Subcutaneous adipose tissue (tissue), 4 donors: Measurements from ENCODE around the gene ZNF501. TPM values are rescaled to one million over a fixed set of nuclear protein-coding genes. Genes with fewer than 3 reads are reported as not detected.

Experiments used
- total RNA-seq, 4 donors: library from RNA; depleted of rRNA; stranded (reverse); fragments of >200 nt; gene quantifications; one replicate each; pipeline ENCODE4 v1.1.0, GENCODE V29; 2016
- TF ChIP-seq, protein P1 (sequence below): fragments of 450-650 bp; IDR thresholded peaks from one replicate; pipeline ENCODE4 v1.5.1; 2016; ENCODE audit warnings: low read depth, mild to moderate bottlenecking, control low read depth, antibody characterized with exemption, moderate library complexity

ZNF501 gene
- total RNA-seq, 4 donors from 2014 or later: 3.9 to 9.5 (median 4.6) TPM

DNA sequence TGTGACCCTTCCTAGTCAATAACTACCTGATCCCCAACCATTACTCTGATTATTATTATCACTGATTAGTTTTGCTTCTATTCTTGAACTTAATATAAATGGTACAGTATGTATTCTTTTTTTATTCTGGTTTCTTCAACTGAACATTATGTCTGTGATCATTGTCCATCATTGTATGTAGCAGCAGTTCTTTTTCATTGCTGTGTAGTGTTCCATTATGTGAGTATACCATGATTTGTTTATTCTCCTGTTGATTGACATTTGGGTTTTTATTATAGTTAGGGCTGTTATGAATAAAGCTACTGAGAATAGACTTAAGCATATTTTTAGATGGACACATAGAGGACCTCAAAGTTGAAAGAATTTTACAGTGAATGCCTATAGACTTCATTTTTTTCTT is 34.8 kb downstream of the ZNF501 start:
- TF ChIP-seq, protein P1, sequence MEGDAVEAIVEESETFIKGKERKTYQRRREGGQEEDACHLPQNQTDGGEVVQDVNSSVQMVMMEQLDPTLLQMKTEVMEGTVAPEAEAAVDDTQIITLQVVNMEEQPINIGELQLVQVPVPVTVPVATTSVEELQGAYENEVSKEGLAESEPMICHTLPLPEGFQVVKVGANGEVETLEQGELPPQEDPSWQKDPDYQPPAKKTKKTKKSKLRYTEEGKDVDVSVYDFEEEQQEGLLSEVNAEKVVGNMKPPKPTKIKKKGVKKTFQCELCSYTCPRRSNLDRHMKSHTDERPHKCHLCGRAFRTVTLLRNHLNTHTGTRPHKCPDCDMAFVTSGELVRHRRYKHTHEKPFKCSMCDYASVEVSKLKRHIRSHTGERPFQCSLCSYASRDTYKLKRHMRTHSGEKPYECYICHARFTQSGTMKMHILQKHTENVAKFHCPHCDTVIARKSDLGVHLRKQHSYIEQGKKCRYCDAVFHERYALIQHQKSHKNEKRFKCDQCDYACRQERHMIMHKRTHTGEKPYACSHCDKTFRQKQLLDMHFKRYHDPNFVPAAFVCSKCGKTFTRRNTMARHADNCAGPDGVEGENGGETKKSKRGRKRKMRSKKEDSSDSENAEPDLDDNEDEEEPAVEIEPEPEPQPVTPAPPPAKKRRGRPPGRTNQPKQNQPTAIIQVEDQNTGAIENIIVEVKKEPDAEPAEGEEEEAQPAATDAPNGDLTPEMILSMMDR: no peak

DNA sequence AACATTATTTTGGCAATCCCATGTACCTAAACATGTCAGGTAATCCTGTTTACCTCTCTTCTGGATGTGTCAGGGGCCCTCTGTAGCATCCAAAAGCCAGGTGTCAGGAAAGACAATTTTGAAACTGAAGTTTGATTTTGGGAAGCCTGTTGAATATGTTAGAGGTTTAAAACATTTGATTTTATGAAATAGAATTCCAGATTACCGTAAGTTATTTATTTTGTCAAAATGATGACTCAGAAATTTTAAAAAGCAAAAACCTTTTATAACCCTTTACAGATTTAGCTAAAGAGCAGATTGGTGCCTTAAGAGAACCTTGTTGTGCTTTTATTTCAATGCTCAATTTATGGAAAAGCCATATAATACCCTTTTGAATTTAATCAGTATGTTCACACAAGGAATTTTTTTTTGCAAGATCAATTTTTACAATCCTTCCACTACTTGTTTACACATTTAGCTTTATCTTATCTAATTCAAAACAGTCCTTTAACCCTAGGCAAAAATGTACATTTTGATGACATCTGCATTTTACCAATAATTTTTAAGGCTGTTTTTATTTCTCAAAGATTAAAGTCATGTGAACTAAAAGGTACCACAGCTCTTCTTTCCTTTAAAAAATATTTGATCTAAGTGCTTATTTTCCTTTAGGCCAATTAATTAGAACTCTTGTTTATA is 42.1 kb downstream of the ZNF501 start:
- TF ChIP-seq, protein P1: no peak

DNA sequence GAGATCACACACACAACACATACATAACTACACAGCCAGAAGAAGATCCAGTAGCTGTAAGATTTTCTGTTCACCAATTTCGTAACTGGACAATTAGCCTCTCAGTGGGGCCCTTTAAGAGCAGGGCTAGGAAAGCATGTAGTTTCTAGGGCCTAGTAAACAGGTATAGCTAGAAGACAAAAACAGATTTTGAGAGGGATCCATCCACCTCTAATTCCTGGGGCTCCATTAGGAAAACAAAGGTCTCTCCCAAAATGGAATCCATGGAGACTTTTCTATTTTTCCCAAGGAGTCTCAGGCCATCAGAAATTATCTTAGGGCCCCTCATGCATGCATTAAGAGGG is 42.6 kb downstream of the ZNF501 start:
- TF ChIP-seq, protein P1: no peak

DNA sequence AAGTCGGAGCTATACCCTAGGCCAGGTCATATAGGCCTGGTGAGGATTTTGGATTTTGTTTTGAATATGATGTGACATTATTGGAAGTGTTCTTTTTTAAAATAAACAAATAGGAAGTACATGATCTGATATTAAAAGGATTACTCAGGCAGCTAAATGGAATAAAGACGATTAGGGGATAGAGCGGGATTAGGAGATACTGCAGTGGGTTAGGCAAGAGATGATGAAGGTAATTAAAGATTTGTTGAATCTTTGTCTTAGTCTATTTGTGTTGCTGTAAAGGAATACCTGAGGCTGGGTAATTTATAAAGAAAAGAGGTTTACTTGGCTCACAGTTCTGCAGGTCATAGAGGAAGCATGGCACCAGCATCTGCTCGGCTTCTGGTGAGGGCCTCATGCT is 53.5 kb downstream of the ZNF501 start:
- TF ChIP-seq, protein P1: no peak

Other genes starting within 250 kb of the ZNF501 start
- 1 to 10 TPM; 2.6 to 4.1 (median 3.4) TPM for gene ZKSCAN7, start 174.4 kb upstream of the ZNF501 start, total RNA-seq
- gene ZNF660, start 144.7 kb upstream of the ZNF501 start, total RNA-seq: 1 to 10 TPM; 1.9 to 3.9 (median 3.6) TPM
- 10 to 100 TPM; 13.1 to 17.4 (median 15.0) TPM for gene ZNF197, start 104.6 kb upstream of the ZNF501 start, total RNA-seq
- 10 to 100 TPM in 3 of 4 donors, 1 to 10 TPM in 1; 8.2 to 13.2 (median 10.8) TPM for gene ZNF35, start 80.9 kb upstream of the ZNF501 start, total RNA-seq
- 1 to 10 TPM; 3.9 to 6.2 (median 4.6) TPM for gene ZNF502, start 17.0 kb upstream of the ZNF501 start, total RNA-seq
- 10 to 100 TPM; 21.5 to 27.1 (median 25.0) TPM for gene KIAA1143, start 32.0 kb downstream of the ZNF501 start, total RNA-seq
- gene KIF15, start 32.2 kb downstream of the ZNF501 start, total RNA-seq: 1 to 10 TPM in 2 of 4 donors, under 1 TPM in 1, not detected in 1; 0.98 to 2.5 (median 1.5) TPM
- 10 to 100 TPM in 3 of 4 donors, 1 to 10 TPM in 1; 6.8 to 23.8 (median 19.7) TPM for gene TMEM42, start 132.3 kb downstream of the ZNF501 start, total RNA-seq
- not detected for gene TGM4, start 145.0 kb downstream of the ZNF501 start, total RNA-seq
- 100 to 1,000 TPM in 3 of 4 donors, 10 to 100 TPM in 1; 77.2 to 127 (median 111) TPM for gene ZDHHC3, start 246.5 kb downstream of the ZNF501 start, total RNA-seq
- 10 to 100 TPM; 44.2 to 70.8 (median 54.8) TPM for gene EXOSC7, start 246.6 kb downstream of the ZNF501 start, total RNA-seq